Measurements from ENCODE around the gene A1CF.

Gene A1CF

DNA sequence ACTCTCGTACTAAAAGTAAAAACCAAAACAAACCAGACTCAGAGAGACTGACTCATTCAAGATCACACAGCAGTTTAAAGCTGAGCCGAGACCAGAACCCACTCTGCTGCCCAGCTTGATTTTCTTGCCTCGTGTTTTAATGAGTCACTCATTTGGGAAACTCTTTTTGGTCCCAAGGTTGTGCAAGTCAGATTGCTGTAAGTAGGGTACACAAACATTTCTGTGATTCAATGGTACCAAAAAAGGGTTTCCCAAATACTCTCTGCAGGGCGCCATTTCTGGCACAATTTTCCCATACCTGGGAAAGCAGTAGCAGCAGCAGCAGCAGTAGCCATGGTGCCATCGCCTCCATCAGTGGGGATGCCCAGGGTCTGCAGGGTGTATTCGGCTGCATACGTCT, 75.8 kb downstream of the A1CF start:
- H3K4me3 ChIP-seq = no peak overlapping the region
- TF ChIP-seq, protein P1, sequence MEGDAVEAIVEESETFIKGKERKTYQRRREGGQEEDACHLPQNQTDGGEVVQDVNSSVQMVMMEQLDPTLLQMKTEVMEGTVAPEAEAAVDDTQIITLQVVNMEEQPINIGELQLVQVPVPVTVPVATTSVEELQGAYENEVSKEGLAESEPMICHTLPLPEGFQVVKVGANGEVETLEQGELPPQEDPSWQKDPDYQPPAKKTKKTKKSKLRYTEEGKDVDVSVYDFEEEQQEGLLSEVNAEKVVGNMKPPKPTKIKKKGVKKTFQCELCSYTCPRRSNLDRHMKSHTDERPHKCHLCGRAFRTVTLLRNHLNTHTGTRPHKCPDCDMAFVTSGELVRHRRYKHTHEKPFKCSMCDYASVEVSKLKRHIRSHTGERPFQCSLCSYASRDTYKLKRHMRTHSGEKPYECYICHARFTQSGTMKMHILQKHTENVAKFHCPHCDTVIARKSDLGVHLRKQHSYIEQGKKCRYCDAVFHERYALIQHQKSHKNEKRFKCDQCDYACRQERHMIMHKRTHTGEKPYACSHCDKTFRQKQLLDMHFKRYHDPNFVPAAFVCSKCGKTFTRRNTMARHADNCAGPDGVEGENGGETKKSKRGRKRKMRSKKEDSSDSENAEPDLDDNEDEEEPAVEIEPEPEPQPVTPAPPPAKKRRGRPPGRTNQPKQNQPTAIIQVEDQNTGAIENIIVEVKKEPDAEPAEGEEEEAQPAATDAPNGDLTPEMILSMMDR (IDR thresholded peaks at IDR 0.05) = no peak
- no peak for DNase-seq (ENCODE audit: low spot score)
- no peak overlapping the region for H3K27ac ChIP-seq

DNA sequence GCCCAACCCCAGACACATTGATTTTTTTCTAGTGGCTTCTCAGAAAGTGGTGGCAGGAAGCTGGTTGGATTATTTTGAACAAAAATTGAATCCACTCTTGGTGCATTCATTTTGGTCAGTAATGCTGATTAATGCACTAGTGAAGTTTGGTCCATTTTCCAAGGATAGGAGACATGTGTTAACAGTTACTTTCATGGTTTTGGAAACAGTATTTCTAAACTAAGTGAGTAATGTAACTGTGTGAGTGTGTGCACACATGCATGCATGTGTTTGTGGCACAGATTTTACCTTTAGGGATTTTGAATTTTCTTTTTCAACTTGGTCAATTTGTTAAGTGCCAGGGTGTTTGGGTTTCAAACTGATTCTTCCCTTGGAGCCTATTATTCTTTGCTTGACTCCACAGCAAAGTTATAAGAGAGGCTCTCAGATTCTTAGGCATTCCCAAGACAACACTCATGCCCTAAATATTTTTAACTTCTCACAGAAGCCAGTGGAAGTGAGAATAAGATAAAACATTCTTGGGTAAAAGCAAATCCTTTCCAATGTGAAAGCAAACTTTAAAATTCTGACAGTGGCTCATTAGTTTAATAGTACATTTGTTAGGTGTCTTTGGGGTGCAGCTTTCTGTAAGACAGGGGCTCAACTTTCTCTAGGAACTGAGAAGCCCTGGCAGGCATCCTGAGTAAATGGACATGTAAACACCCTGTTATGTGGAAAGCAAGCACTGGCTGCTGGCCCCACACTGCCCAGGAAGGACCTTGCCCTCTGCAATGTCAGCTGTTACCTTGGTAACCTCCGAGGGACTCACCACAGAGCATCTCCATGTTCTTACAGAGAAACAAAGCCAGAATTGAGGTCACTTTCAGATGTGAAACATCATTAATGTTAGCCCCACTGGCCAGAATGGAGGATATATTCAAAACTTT, 77.3 kb downstream of the A1CF start:
- Histone ChIP-seq H3K4me3 (no peak overlapping the region), H3K27ac (no peak overlapping the region)

DNA sequence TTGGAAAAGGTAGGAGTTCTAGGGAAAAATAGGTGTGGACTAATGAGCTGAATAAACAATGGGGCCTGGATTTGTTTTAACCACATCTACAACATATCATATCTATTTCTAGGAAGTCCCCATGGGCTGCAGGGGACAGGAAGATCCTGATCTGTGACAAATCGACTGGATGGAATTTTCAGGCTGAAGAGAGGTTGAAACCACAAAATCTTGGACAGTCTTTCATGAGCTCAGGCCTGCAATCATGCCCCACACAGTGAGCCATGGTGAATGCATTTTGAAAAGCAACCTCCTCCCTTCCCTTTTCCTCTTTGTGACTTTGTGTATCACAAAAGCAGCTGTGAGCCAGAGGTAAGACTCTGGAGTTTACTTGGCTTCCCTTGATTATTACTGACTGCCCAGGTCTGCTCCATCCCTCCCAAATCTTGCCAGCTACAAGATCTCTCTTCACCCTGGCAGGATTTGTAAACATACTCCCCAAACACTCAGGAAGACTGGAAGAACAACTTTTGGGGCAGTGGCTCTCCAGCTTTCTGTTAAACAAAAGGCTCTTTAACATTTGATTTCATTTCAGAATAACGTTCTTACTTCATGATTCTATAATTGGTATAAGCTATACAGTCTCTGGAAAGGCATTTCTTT, 79.3 kb downstream of the A1CF start:
- TF ChIP-seq, protein P1 (IDR thresholded peaks at IDR 0.05) = no peak
- Histone ChIP-seq H3K27ac (no peak overlapping the region), H3K4me3 (no peak overlapping the region)
- no peak for DNase-seq (ENCODE audit: low spot score)

More for the DNA sequence above, 77.3 kb downstream of the A1CF start:
- TF ChIP-seq, protein P1 (IDR thresholded peaks at IDR 0.05) = no peak
- DNase-seq (ENCODE audit: low spot score) = no peak

DNA sequence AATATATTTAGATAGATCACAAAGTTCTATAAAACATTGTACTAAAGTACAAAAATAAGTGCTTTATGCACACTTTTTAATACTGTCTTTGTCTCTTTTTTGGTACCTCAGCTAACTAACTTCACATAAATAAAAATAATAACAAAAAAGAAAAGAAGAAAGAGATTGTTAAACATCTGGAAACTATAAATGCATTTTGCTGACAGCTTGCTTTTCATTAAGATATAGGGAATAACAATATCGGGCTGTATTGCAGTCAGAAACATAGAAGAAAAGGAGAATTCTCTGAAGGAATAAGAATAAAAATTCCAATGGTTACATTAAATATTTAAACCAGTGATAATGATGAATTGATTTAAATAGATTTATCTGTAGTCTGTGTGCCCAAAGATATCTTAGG, 85.8 kb downstream of the A1CF start:
- no peak for DNase-seq (ENCODE audit: low spot score)
- H3K27ac ChIP-seq = no peak overlapping the region
- no peak overlapping the region for H3K4me3 ChIP-seq
- TF ChIP-seq, protein P1 (IDR thresholded peaks at IDR 0.05) = no peak

DNA sequence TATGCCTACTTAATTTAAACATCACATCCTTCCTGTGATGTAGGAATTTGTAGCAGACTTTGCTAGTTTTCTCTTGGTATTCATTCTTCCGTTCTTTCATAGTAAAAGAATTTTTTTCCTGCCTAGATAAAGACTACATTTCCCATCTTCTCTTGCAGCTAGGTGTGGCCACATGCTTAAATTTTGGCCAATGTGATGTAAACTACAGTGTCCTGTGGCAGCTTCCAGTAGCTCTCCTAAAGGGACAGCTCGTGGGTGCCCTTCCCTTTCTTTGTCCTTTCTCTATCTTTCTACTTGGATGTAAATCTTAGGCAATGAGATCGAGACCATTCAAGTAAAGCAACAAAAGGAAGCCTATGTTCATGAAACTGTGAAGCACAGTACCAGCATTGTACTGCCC, 87.1 kb downstream of the A1CF start:
- TF ChIP-seq, protein P1 (IDR thresholded peaks at IDR 0.05) = no peak
- Histone ChIP-seq H3K4me3 (no peak overlapping the region), H3K27ac (no peak overlapping the region)
- DNase-seq (ENCODE audit: low spot score) = no peak

DNA sequence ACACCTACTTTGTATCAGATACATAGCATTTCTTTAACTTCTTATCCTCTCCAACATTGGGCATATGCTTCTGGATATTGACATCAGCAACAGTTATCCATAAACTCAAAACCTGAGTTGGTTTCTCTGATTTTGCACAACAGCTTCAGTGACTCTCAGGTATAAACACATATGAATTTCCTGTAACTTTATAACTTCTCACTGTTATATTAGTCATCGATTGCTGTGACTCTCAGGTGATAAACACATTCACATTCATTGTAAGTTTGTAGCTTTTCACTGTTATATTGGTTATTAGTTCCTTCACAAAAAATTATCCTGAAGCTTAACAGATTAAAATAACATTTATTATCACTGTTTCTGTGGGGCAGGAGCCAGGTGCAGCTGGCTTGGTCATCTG, 88.7 kb downstream of the A1CF start:
- TF ChIP-seq, protein P1 (IDR thresholded peaks at IDR 0.05) = no peak
- Histone ChIP-seq H3K4me3 (no peak overlapping the region), H3K27ac (no peak overlapping the region)
- no peak for DNase-seq (ENCODE audit: low spot score)

Data from coronary artery (tissue), 2 donors.